Stomach smooth muscle (tissue), 2 donors: Measurements from ENCODE around the gene COL24A1.
"Not testable (repeated sequence)": the region's sequence is repeated elsewhere in the genome, so short reads cannot be mapped to it uniquely, and the experiment has no call there.

Experiments
- H3K27ac ChIP-seq: one replicate; pipeline ENCODE4 v1.7.0; 2013; ENCODE audit warnings: mild to moderate bottlenecking, low read length, inconsistent platforms
- H3K27me3 ChIP-seq, 2 donors: one replicate each; pipeline ENCODE4 v1.7.0; 2013; ENCODE audit warnings: low read length in 2 of 2; ENCODE audit not compliant: insufficient read depth in 2 of 2, control insufficient read depth in 1 of 2
- H3K36me3 ChIP-seq, 2 donors: one replicate each; pipeline ENCODE4 v1.7.0; 2013; ENCODE audit warnings: low read length in 2 of 2; ENCODE audit not compliant: control insufficient read depth in 2 of 2, insufficient read depth in 2 of 2
- H3K4me1 ChIP-seq: one replicate; pipeline ENCODE4 v1.7.0; 2013; ENCODE audit warnings: low read length; ENCODE audit not compliant: control insufficient read depth, insufficient read depth
- H3K4me3 ChIP-seq, 2 donors: one replicate each; pipeline ENCODE4 v1.7.0; 2013; ENCODE audit warnings: low read length in 2 of 2
- H3K9ac ChIP-seq, 2 donors: one replicate each; pipeline ENCODE4 v1.7.0; 2013; ENCODE audit warnings: low read length in 2 of 2, mild to moderate bottlenecking in 1 of 2
- H3K9me3 ChIP-seq, 2 donors: one replicate each; pipeline ENCODE4 v1.7.0; 2013; ENCODE audit warnings: low read length in 2 of 2; ENCODE audit not compliant: control insufficient read depth in 2 of 2
- donor health status: healthy.
- donor health status: Pancreatic carcinoma.

COL24A1 gene

GRCh38 chr1:86082183-86082582 is 74.4 kb downstream of the COL24A1 start:
- H3K9ac ChIP-seq, result no peak overlapping the region
- no peaks in the 10 kb centered on the region for H3K9me3 ChIP-seq
- H3K27me3 ChIP-seq, result no peaks in the 10 kb centered on the region
- no peak overlapping the region for H3K27ac ChIP-seq
- no peak overlapping the region for H3K4me3 ChIP-seq
- H3K36me3 ChIP-seq, result no peaks in the 10 kb centered on the region
- H3K4me1 ChIP-seq, result no peaks in the 10 kb centered on the region

GRCh38 chr1:86072474-86072873 is 84.1 kb downstream of the COL24A1 start:
- H3K4me3 ChIP-seq, H3K4me1 ChIP-seq, H3K9me3 ChIP-seq, H3K27ac ChIP-seq, H3K36me3 ChIP-seq, H3K27me3 ChIP-seq, H3K9ac ChIP-seq: not testable (repeated sequence)

GRCh38 chr1:86071870-86072269 is 84.7 kb downstream of the COL24A1 start:
- H3K36me3 ChIP-seq, H3K9ac ChIP-seq, H3K9me3 ChIP-seq, H3K27me3 ChIP-seq, H3K27ac ChIP-seq, H3K4me1 ChIP-seq, H3K4me3 ChIP-seq: not testable (repeated sequence)

- Histone ChIP-seq H3K27me3 (no peaks in the 10 kb centered on the region), H3K9ac (no peak overlapping the region), H3K36me3 (no peaks in the 10 kb centered on the region), H3K4me3 (no peak overlapping the region), H3K4me1 (peaks cover 5% of the 10 kb centered on the region), H3K27ac (no peak overlapping the region), H3K9me3 (no peaks in the 10 kb centered on the region)
These were observed 86.8 kb downstream of the COL24A1 start for GRCh38 chr1:86069757-86070145.

- H3K4me3 ChIP-seq, result no peak overlapping the region
- peaks cover 5% of the 10 kb centered on the region for H3K4me1 ChIP-seq
- no peak overlapping the region for H3K27ac ChIP-seq
- H3K36me3 ChIP-seq, result no peaks in the 10 kb centered on the region
- H3K9me3 ChIP-seq, result no peaks in the 10 kb centered on the region
- no peak overlapping the region for H3K9ac ChIP-seq
- H3K27me3 ChIP-seq, result no peaks in the 10 kb centered on the region
These were observed 87.5 kb downstream of the COL24A1 start for GRCh38 chr1:86068841-86069756.

GRCh38 chr1:86068271-86068721 is 88.3 kb downstream of the COL24A1 start:
- H3K36me3 ChIP-seq, result no peaks in the 10 kb centered on the region
- H3K27ac ChIP-seq, result no peak overlapping the region
- H3K4me3 ChIP-seq, result peak overlapping the region in 1 of 2 donors; percentile 29
- H3K9ac ChIP-seq, result no peak overlapping the region
- peaks cover 5% of the 10 kb centered on the region for H3K4me1 ChIP-seq
- H3K9me3 ChIP-seq, result no peaks in the 10 kb centered on the region
- H3K27me3 ChIP-seq, result no peaks in the 10 kb centered on the region

GRCh38 chr1:86067626-86068025 is 88.9 kb downstream of the COL24A1 start:
- Histone ChIP-seq H3K36me3 (no peaks in the 10 kb centered on the region), H3K9ac (no peak overlapping the region), H3K4me3 (no peak overlapping the region)

GRCh38 chr1:86064899-86065298 is 91.7 kb downstream of the COL24A1 start:
- Histone ChIP-seq H3K27ac (no peak overlapping the region), H3K4me3 (no peak overlapping the region), H3K9me3 (no peaks in the 10 kb centered on the region), H3K4me1 (peaks cover 5% of the 10 kb centered on the region), H3K36me3 (no peaks in the 10 kb centered on the region), H3K9ac (no peak overlapping the region), H3K27me3 (no peaks in the 10 kb centered on the region)

More at GRCh38 chr1:86067626-86068025, 88.9 kb downstream of the COL24A1 start:
- no peaks in the 10 kb centered on the region for H3K9me3 ChIP-seq
- peaks cover 5% of the 10 kb centered on the region for H3K4me1 ChIP-seq
- no peaks in the 10 kb centered on the region for H3K27me3 ChIP-seq
- no peak overlapping the region for H3K27ac ChIP-seq

GRCh38 chr1:86063721-86064120 is 92.9 kb downstream of the COL24A1 start:
- Histone ChIP-seq H3K4me1 (peaks cover 3% of the 10 kb centered on the region), H3K27ac (no peak overlapping the region), H3K4me3 (no peak overlapping the region), H3K9ac (no peak overlapping the region), H3K9me3 (no peaks in the 10 kb centered on the region), H3K36me3 (no peaks in the 10 kb centered on the region), H3K27me3 (no peaks in the 10 kb centered on the region)

GRCh38 chr1:86062453-86062852 is 94.1 kb downstream of the COL24A1 start:
- no peak overlapping the region for H3K27ac ChIP-seq
- no peaks in the 10 kb centered on the region for H3K4me1 ChIP-seq
- H3K36me3 ChIP-seq, result no peaks in the 10 kb centered on the region

GRCh38 chr1:86061551-86061990 is 95.0 kb downstream of the COL24A1 start:
- Histone ChIP-seq H3K27ac (no peak overlapping the region), H3K9me3 (no peaks in the 10 kb centered on the region), H3K4me1 (no peaks in the 10 kb centered on the region), H3K4me3 (no peak overlapping the region), H3K9ac (no peak overlapping the region), H3K27me3 (no peaks in the 10 kb centered on the region), H3K36me3 (no peaks in the 10 kb centered on the region)

More at GRCh38 chr1:86062453-86062852, 94.1 kb downstream of the COL24A1 start:
- Histone ChIP-seq H3K9ac (no peak overlapping the region), H3K4me3 (no peak overlapping the region), H3K27me3 (no peaks in the 10 kb centered on the region), H3K9me3 (no peaks in the 10 kb centered on the region)
